ENCODE data around the gene AJAP1. TPM values are rescaled to one million over a fixed set of nuclear protein-coding genes. Genes with fewer than 3 reads are reported as not detected.
"Not testable (repeated sequence)": the region's sequence is repeated elsewhere in the genome, so short reads cannot be mapped to it uniquely, and the experiment has no call there.

The AJAP1 gene
- total RNA-seq, 1 experiment from 2014 or later: not detected

- H3K9me2 ChIP-seq (ENCODE audit: insufficient read depth): no peaks in the 10 kb centered on the region
- no peaks in the 10 kb centered on the region for H3K79me2 ChIP-seq (ENCODE audit: low read depth)
- H3K9me3 ChIP-seq (ENCODE audit: insufficient read depth, low read depth): no peaks in the 10 kb centered on the region
- H4K20me1 ChIP-seq (ENCODE audit: insufficient read depth): no peaks in the 10 kb centered on the region
- no TSS peak for BruUV-seq (replicated peaks)
- no peak for TF ChIP-seq CTCF (conservative IDR thresholded peaks at IDR 0.05)
- TF ChIP-seq EZH2 (IDR thresholded peaks at IDR 0.05; ENCODE audit: low read depth): no peak
- intact Hi-C loops (cut with micrococcal nuclease; ENCODE audit: unreplicated experiment): no loop called here
- ChIA-PET POLR2A (ENCODE audit: unreplicated experiment) (no interaction called here), CTCF (no interaction called here)
- no peak overlapping the region for H3K27ac ChIP-seq
- H3K4me2 ChIP-seq: no peak overlapping the region
- no peak overlapping the region for H2AFZ ChIP-seq
- DNase-seq: no peak
- peaks cover 36% of the 10 kb centered on the region for H3K27me3 ChIP-seq (ENCODE audit: insufficient read depth, low read depth)
- H3K4me1 ChIP-seq (replicated peaks; ENCODE audit: insufficient read depth): no peaks in the 10 kb centered on the region
- H3K4me3 ChIP-seq: no peak overlapping the region
- H3K36me3 ChIP-seq (ENCODE audit: low read depth): no peaks in the 10 kb centered on the region
- H3F3A ChIP-seq (ENCODE audit: insufficient read depth, low read depth): no peaks in the 10 kb centered on the region
These were observed 36.9 kb upstream of the AJAP1 start for GRCh38 chr1:4617506-4617905.

GRCh38 chr1:4618827-4619226, 35.6 kb upstream of the AJAP1 start:
- H2AFZ ChIP-seq; H3K9me2 ChIP-seq (ENCODE audit: insufficient read depth); H3K4me1 ChIP-seq (replicated peaks; ENCODE audit: insufficient read depth); H3K4me3 ChIP-seq; POLR2A ChIA-PET (ENCODE audit: unreplicated experiment); H3K79me2 ChIP-seq (ENCODE audit: low read depth); H3K4me2 ChIP-seq; H3K27ac ChIP-seq; CTCF ChIA-PET; H3K36me3 ChIP-seq (ENCODE audit: low read depth); intact Hi-C loops (cut with micrococcal nuclease; ENCODE audit: unreplicated experiment); H4K20me1 ChIP-seq (ENCODE audit: insufficient read depth); DNase-seq; H3F3A ChIP-seq (ENCODE audit: insufficient read depth, low read depth); BruUV-seq (replicated peaks); H3K9me3 ChIP-seq (ENCODE audit: insufficient read depth, low read depth): not testable (repeated sequence)
- peaks cover 27% of the 10 kb centered on the region for H3K27me3 ChIP-seq (ENCODE audit: insufficient read depth, low read depth)

GRCh38 chr1:4621646-4622045, 32.8 kb upstream of the AJAP1 start:
- ChIA-PET CTCF (no interaction called here), POLR2A (ENCODE audit: unreplicated experiment) (no interaction called here)
- H3K4me1 ChIP-seq (replicated peaks; ENCODE audit: insufficient read depth): no peaks in the 10 kb centered on the region
- no peaks in the 10 kb centered on the region for H3K79me2 ChIP-seq (ENCODE audit: low read depth)
- no peaks in the 10 kb centered on the region for H3K36me3 ChIP-seq (ENCODE audit: low read depth)
- H2AFZ ChIP-seq: no peak overlapping the region
- intact Hi-C loops (cut with micrococcal nuclease; ENCODE audit: unreplicated experiment): no loop called here
- no peaks in the 10 kb centered on the region for H4K20me1 ChIP-seq (ENCODE audit: insufficient read depth)
- H3F3A ChIP-seq (ENCODE audit: insufficient read depth, low read depth): no peaks in the 10 kb centered on the region
- no TSS peak for BruUV-seq (replicated peaks)
- no peak overlapping the region for H3K4me3 ChIP-seq
- no peaks in the 10 kb centered on the region for H3K9me2 ChIP-seq (ENCODE audit: insufficient read depth)
- no peak overlapping the region for H3K4me2 ChIP-seq
- TF ChIP-seq EZH2 (IDR thresholded peaks at IDR 0.05; ENCODE audit: low read depth) (no peak), CTCF (conservative IDR thresholded peaks at IDR 0.05) (no peak)
- DNase-seq: no peak
- H3K27me3 ChIP-seq (ENCODE audit: insufficient read depth, low read depth): peaks cover 24% of the 10 kb centered on the region
- H3K27ac ChIP-seq: no peak overlapping the region
- H3K9me3 ChIP-seq (ENCODE audit: insufficient read depth, low read depth): no peaks in the 10 kb centered on the region

GRCh38 chr1:4622821-4623220, 31.6 kb upstream of the AJAP1 start:
- Histone ChIP-seq H3K27me3 (ENCODE audit: insufficient read depth, low read depth) (peaks cover 36% of the 10 kb centered on the region), H4K20me1 (ENCODE audit: insufficient read depth) (no peaks in the 10 kb centered on the region), H3K27ac (no peak overlapping the region), H3K36me3 (ENCODE audit: low read depth) (no peaks in the 10 kb centered on the region), H3K4me3 (no peak overlapping the region), H3K9me2 (ENCODE audit: insufficient read depth) (no peaks in the 10 kb centered on the region), H3K9me3 (ENCODE audit: insufficient read depth, low read depth) (no peaks in the 10 kb centered on the region), H3F3A (ENCODE audit: insufficient read depth, low read depth) (no peaks in the 10 kb centered on the region), H3K4me1 (replicated peaks; ENCODE audit: insufficient read depth) (no peaks in the 10 kb centered on the region), H3K4me2 (no peak overlapping the region), H2AFZ (no peak overlapping the region), H3K79me2 (ENCODE audit: low read depth) (no peaks in the 10 kb centered on the region)
- ChIA-PET CTCF (no interaction called here), POLR2A (ENCODE audit: unreplicated experiment) (no interaction called here)
- TF ChIP-seq EZH2 (IDR thresholded peaks at IDR 0.05; ENCODE audit: low read depth): no peak
- TF ChIP-seq CTCF (conservative IDR thresholded peaks at IDR 0.05): no peak
- no peak for DNase-seq
- BruUV-seq (replicated peaks): no TSS peak
- intact Hi-C loops (cut with micrococcal nuclease; ENCODE audit: unreplicated experiment): no loop called here
